ENCODE results near the gene CNTNAP5. TPM values are rescaled to one million over a fixed set of nuclear protein-coding genes. Genes with fewer than 3 reads are reported as not detected.

Gene CNTNAP5
- total and polyA plus RNA-seq, 2 of the 4 experiments (the other 2 are of a cell fraction) = not detected

DNA sequence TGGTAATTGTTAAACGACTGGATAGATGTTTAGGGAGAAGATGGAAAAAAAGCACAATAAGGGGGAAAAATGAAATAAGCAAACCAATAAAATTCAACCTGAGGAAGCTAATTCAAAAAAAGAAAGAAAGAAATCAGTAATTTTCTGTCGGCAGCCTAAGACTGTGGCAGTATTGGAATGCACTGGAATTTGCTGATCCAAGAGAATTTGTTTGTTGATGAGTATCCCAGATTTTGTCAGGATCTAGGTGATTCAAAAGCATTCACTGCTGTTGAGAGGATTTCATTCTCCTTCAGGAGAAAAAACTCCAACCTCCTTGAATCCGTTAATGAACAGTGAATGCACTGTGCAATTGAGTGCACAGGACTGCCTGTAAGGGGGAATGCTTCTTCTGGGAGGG, 546.7 kb downstream of the CNTNAP5 start:
- POLR2A ChIA-PET (ENCODE audit: unreplicated experiment) = no interaction called here
- no peaks in the 10 kb centered on the region for H3K36me3 ChIP-seq (ENCODE audit: control insufficient read depth, insufficient read depth, low read length)
- no peaks in the 10 kb centered on the region for H3K9me3 ChIP-seq (ENCODE audit: control insufficient read depth, insufficient read depth, low read length)
- H3K4me2 ChIP-seq (ENCODE audit: low read depth, low read length) = no peak overlapping the region
- no peak overlapping the region for H2BK120ac ChIP-seq (ENCODE audit: low read depth, low read length)
- in situ Hi-C loops (cut with MboI; ENCODE audit: low sequenced_read_pairs) (no loop called here), dilution Hi-C loops (cut with HindIII; ENCODE audit: low sequenced_read_pairs, unreplicated experiment) (no loop called here), intact Hi-C loops (cut with micrococcal nuclease) (no loop called here)
- H3K14ac ChIP-seq (replicated peaks; ENCODE audit: low read depth, low read length) = no peak overlapping the region
- no peaks in the 10 kb centered on the region for H3K27me3 ChIP-seq (ENCODE audit: control insufficient read depth, insufficient read depth, low read length)
- TF ChIP-seq, protein P1, sequence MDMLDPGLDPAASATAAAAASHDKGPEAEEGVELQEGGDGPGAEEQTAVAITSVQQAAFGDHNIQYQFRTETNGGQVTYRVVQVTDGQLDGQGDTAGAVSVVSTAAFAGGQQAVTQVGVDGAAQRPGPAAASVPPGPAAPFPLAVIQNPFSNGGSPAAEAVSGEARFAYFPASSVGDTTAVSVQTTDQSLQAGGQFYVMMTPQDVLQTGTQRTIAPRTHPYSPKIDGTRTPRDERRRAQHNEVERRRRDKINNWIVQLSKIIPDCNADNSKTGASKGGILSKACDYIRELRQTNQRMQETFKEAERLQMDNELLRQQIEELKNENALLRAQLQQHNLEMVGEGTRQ (IDR thresholded peaks at IDR 0.05; ENCODE audit: low read depth, low read length) = no peak
- no peak for TF ChIP-seq SMC3 (IDR thresholded peaks at IDR 0.05; ENCODE audit: low read depth, low read length)
- TF ChIP-seq NFE2L2 (IDR thresholded peaks at IDR 0.05; ENCODE audit: low read depth, low read length) = no peak
- no peak for TF ChIP-seq MXI1 (IDR thresholded peaks at IDR 0.05; ENCODE audit: borderline replicate concordance, low read depth, low read length)
- TF ChIP-seq FOS (IDR thresholded peaks at IDR 0.05; ENCODE audit: low read depth, low read length) = no peak
- no peak for TF ChIP-seq CEBPB (IDR thresholded peaks at IDR 0.05; ENCODE audit: low read depth, low read length)
- TF ChIP-seq BHLHE40 (IDR thresholded peaks at IDR 0.05; ENCODE audit: low read depth, low read length) = no peak
- TF ChIP-seq, protein P2, sequence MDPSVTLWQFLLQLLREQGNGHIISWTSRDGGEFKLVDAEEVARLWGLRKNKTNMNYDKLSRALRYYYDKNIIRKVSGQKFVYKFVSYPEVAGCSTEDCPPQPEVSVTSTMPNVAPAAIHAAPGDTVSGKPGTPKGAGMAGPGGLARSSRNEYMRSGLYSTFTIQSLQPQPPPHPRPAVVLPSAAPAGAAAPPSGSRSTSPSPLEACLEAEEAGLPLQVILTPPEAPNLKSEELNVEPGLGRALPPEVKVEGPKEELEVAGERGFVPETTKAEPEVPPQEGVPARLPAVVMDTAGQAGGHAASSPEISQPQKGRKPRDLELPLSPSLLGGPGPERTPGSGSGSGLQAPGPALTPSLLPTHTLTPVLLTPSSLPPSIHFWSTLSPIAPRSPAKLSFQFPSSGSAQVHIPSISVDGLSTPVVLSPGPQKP (IDR thresholded peaks at IDR 0.05; ENCODE audit: borderline replicate concordance, low read depth, low read length) = no peak
- TF ChIP-seq RFX5 (IDR thresholded peaks at IDR 0.05; ENCODE audit: low read depth, low read length) = no peak
- no peak for TF ChIP-seq RAD21 (IDR thresholded peaks at IDR 0.05; ENCODE audit: low read length)
- no peak for TF ChIP-seq POLR2A (IDR thresholded peaks at IDR 0.05; ENCODE audit: low read depth, low read length)
- H2AK5ac ChIP-seq (ENCODE audit: low read depth, low read length) = no peak overlapping the region
- 0% methylated on average over 1 of the region's 3 CpGs; no CpG with 5 or more reads in 1 of the 2 experiments for WGBS, 2 experiments (ENCODE audit: extremely low coverage in 2 of 2, insufficient read length in 1 of 2)
- no peak overlapping the region for H3K27ac ChIP-seq (ENCODE audit: insufficient read depth, low read length)
- H3K56ac ChIP-seq (ENCODE audit: extremely low read depth, insufficient read depth, low read length) = no peak overlapping the region
- H2BK15ac ChIP-seq (ENCODE audit: low read depth, low read length) = no peak overlapping the region
- no peaks in the 10 kb centered on the region for H3K9me1 ChIP-seq (ENCODE audit: insufficient read depth, low read length)
- H3K4me3 ChIP-seq (ENCODE audit: insufficient read depth, low read depth, low read length) = no peak overlapping the region
- H3K23ac ChIP-seq (ENCODE audit: low read depth, low read length) = no peak overlapping the region
- no peaks in the 10 kb centered on the region for H3K4me1 ChIP-seq (ENCODE audit: control insufficient read depth, insufficient read depth, low read length)
- no peaks in the 10 kb centered on the region for H3K79me1 ChIP-seq (ENCODE audit: low read depth in 1 of 2, low read length in 2 of 2)
- CTCF ChIA-PET = no interaction called here
- no peak overlapping the region for H4K8ac ChIP-seq (ENCODE audit: low read depth in 2 of 2, low read length in 2 of 2)
- no peak overlapping the region for H3K9ac ChIP-seq (ENCODE audit: low read depth, low read length)
- DNase-seq (no peak), ATAC-seq (ENCODE audit: low read depth) (no peak)
- no peak overlapping the region for H2BK20ac ChIP-seq (ENCODE audit: low read depth, low read length)
- no peak overlapping the region for H3K18ac ChIP-seq (ENCODE audit: low read depth, low read length)
- H2BK5ac ChIP-seq (ENCODE audit: low read depth, low read length, poor library complexity, severe bottlenecking) = no peak overlapping the region
- no peak overlapping the region for H4K91ac ChIP-seq (ENCODE audit: insufficient read depth, low read depth, low read length)
- no peak overlapping the region for H3K4ac ChIP-seq (ENCODE audit: low read depth, low read length)
- no peak overlapping the region for H2AFZ ChIP-seq (replicated peaks; ENCODE audit: low read length, poor library complexity)
- no peak overlapping the region for H2AK9ac ChIP-seq (replicated peaks; ENCODE audit: low read depth, low read length, poor library complexity)
- BruUV-seq (replicated peaks) = no TSS peak
- no peak overlapping the region for H4K5ac ChIP-seq (ENCODE audit: low read depth, low read length)
- no peaks in the 10 kb centered on the region for H4K20me1 ChIP-seq (ENCODE audit: insufficient read depth, low read length)

Measured in IMR-90 (cell line).